GM12892 (cell line): ENCODE data around the gene IFITM10.

Experiments used
- POLR2A ChIP-seq: IDR thresholded peaks from 2 replicates; pipeline ENCODE4 v1.6.1; 2011; ENCODE audit warnings: low read depth, low read length, control low read depth
- POLR2AphosphoS5 ChIP-seq: IDR thresholded peaks from 2 replicates; pipeline ENCODE4 v1.6.1; 2011; ENCODE audit warnings: low read depth, low read length, control low read depth
- TAF1 ChIP-seq: IDR thresholded peaks from 2 replicates; pipeline ENCODE4 v1.6.1; 2011; ENCODE audit warnings: low read depth, mild to moderate bottlenecking, control low read depth, low read length, borderline replicate concordance

- TF ChIP-seq POLR2AphosphoS5, result no peak
- TF ChIP-seq POLR2A, result no peak
- TF ChIP-seq TAF1, result no peak
Observed at GRCh38 chr11:1773131-1773993, 23.0 kb upstream of the IFITM10 start.
